Measurements from ENCODE around the gene ATP6V0D1.

DNA sequence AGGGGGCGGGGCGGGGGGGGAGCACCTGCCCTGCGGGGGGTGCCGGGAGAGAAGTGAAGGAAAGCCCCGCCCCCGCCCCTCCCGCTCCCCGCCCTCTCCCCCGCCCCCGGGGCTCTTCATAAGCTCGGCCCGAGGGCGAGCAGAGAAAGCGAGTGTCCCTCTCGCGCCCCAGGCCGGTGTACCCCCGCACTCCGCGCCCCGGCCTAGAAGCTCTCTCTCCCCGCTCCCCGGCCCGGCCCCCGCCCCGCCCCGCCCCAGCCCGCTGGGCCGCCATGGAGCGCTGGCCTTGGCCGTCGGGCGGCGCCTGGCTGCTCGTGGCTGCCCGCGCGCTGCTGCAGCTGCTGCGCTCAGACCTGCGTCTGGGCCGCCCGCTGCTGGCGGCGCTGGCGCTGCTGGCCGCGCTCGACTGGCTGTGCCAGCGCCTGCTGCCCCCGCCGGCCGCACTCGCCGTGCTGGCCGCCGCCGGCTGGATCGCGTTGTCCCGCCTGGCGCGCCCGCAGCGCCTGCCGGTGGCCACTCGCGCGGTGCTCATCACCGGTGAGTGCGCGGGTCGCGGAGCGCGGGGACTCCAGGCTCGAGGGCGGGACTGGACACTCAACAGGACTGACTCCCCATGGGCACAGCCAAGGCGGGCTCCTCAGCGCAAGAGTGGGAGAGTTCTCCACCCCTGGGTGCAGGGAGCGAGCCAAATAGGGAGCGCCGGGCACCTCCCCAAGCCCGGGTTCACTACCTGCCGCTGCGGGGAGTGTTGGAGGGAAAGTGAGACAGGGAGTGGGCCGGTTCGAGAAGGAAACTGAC lies 49.8 kb downstream of the ATP6V0D1 start, which contains the start of gene HSD11B2:
- TF ChIP-seq POLR2A (IDR thresholded peaks at IDR 0.05; ENCODE audit: low read depth, low read length) (no peak), TAF1 (IDR thresholded peaks at IDR 0.05; ENCODE audit: low read depth, low read length) (no peak)

All from GM12891 (cell line).